ENCODE data around the gene ARHGDIA.
"Not testable (repeated sequence)": the region's sequence is repeated elsewhere in the genome, so short reads cannot be mapped to it uniquely, and the experiment has no call there.

ARHGDIA gene

DNA sequence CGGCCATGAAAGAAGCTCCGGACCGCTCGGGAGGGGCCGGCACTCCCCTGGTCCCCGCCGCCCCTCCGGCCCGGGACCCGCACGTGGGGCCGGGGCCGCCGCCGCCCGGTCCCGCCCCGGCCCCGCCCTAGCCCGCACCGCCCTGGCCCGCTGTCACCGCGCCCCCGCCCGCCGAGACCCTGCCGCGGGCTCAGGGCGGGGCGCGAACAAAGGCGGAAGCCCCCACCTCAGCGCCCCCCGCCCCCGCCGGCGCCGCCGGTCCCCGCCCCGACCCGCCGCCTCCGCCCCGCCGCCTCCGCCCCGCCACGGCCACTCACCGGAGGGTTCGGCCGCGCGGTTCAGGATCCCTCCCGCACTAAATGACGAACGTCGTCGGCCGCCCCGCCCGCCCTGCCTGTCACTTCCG, at the start of gene ARHGDIA:
ARHGDIA (minus strand) TSS at position 357 of the 406 bp plus-strand sequence. CDS start 1,407 bp downstream, outside the sequence.
- no peak for DNase-seq (ENCODE audit: extremely low spot score, insufficient read length, low read depth)

GRCh38 chr17:81918832-81919545, 47.9 kb upstream of the ARHGDIA start:
- DNase-seq (ENCODE audit: extremely low spot score, insufficient read length, low read depth), result no peak
- FAIRE-seq, result no peak

More for the DNA sequence above, at the start of gene ARHGDIA:
- no peak for FAIRE-seq

DNA sequence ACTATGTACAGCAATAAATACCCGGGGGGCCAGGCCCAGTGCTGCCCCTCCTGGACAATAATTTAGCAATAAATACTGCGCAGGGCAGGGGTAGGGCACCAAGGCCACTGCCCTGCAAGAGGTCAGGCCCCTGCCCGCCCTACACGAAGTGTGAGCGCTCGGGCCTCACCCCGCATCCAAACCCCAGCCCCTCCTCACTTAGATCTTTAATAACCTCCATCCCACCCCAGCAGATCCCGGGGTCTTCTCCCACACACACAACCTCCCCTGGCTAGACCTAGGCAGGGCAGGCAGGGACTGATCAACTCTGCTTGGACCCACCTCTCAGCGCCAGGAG, 47.2 kb upstream of the ARHGDIA start:
- not testable (repeated sequence) for FAIRE-seq; DNase-seq (ENCODE audit: extremely low spot score, insufficient read length, low read depth)

- peak; percentile 59 for FAIRE-seq
- DNase-seq (ENCODE audit: extremely low spot score, insufficient read length, low read depth), result peak; percentile 99
These were observed 46.6 kb upstream of the ARHGDIA start, which contains the start of gene SIRT7 for GRCh38 chr17:81917565-81918332. Gene SIRT7 (minus strand): TSS chr17:81918176. CDS start chr17:81918131, 45 bp downstream.

- no peak for FAIRE-seq
These were observed 45.3 kb upstream of the ARHGDIA start for GRCh38 chr17:81916234-81917001.

DNA sequence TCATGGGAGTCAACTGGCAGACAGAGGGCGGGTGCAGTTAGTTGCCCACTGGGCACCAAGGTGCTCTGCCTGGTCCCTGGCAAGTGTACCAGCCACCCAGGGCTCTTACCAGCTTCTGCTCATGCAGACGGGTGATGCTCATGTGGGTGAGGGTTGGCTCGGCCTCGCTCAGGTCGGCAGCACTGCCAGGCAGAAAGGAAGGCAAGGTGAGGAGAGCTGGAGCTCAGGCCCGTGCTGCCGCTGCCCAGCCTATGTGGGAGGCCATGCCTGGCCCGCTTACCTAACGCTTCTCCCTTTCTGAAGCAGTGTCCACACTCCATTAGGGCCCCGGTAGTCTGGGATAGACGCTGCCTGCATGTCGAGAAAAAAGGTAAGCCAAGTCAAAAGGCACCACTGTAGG, 44.2 kb upstream of the ARHGDIA start:
- DNase-seq (ENCODE audit: extremely low spot score, insufficient read length, low read depth) (no peak), FAIRE-seq (no peak)

More at GRCh38 chr17:81916234-81917001, 45.3 kb upstream of the ARHGDIA start:
- no peak for DNase-seq (ENCODE audit: extremely low spot score, insufficient read length, low read depth)

DNA sequence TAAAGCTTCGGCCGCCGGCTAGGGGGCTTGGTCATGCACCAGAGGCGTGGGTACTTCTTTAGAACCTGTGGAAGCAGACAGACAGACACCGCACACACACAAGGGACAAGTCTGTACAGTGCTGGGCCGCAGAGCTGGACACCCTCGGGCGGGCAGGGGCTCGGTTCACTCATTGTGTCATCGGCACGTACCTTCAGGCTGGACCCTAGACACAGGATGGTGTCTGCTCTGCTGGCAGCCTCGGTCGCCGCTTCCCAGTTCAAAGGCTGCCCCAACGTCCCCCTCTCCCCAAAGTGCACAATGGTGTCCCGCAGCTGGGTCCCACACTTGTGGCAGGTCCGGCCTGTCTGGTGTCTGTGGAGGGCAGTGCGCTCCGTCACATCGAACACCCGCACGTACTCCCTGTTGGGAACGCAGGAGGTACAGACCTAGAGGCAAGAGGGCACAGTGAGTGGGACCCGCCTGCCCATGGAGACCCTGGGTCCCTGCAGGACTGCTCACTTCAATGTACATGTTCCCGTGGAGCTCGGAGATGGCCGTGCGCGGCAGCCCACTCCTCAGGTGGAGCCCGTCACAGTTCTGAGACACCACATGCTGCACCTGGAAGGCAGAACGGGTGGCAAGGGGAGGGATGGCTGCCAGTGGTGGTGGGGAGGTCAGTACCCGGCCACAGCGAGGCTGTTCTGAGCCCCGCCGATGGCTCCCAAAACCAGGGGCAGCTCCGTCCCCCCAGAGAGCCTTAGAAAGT, 43.1 kb upstream of the ARHGDIA start:
- DNase-seq (ENCODE audit: extremely low spot score, insufficient read length, low read depth) (no peak), FAIRE-seq (no peak)

DNA sequence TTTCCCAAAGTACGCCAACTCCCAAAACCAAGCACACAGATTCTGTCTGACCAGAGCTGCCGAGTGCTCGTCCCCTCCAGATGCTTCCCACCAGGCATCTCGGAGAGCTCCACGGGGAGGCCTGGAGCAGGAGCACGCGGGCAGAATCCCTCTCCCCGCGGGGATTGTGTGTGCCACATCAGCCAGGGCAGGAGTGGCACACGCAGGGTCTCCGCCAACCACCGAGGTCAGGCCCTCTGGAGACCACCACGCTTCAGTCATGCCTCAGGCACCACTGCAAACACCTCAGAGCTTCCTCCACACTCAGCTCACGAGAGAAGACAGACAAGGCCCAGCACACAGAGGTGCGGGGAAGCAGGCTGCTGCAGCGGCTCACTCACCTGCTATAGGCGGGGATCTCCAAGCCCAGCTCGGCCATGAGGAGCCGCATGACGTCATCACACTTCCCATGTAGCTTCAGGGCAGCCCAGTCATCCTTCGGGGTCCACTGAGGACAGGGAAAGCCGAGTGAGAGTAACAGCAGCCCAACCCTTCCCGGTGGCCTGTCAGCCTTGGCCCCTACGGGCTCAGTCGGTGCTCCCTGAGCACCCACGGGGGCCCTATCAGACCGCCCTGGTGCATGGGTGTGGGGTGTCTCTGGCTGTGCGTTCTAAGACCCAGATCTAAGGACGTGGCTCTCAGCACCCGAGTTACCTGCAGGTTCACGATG, 42.4 kb upstream of the ARHGDIA start:
- FAIRE-seq (no peak), DNase-seq (ENCODE audit: extremely low spot score, insufficient read length, low read depth) (no peak)

DNA sequence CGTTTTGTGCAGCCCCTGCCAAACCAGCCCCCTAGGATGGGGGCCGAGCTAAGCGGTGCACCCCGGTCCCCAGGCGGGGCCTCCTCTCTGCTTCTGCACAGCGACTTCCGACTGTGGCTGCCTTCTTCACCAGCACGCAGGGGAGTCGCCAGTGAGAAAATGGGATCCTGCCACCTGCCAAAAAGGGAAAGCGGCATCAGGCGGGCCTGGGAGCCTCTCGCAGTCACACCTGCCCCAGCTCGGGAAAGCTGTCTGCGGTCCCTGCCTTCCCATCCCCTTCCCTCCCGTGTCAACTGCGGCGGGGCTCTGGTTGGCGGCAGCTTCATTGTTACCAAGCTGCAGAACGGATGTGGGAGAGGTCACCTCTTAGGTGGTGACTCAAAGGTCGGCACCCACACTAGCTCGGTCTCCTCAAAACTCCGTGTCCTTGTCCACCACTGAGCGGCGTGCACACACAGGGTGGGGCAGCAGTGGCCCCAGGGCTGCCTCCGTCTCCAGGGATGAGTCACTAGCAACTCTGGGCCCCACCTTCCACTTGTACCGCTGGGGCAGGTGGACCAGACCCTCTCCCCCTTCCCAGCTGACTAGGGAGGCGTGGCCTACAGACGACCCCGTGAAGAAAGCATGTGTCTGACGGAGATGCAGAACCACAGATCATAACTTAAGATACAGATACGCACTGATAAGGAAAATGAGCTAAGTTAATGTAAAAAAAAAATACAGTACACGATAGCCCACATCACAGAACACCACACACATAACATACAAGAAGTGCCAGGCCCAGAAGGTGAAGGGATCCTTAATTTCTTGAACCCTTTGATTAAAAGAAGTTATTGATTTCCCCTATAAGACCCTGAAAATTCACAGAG, 41.5 kb upstream of the ARHGDIA start:
- no peak for FAIRE-seq
- DNase-seq (ENCODE audit: extremely low spot score, insufficient read length, low read depth), result no peak

- no peak for DNase-seq (ENCODE audit: extremely low spot score, insufficient read length, low read depth)
- FAIRE-seq, result no peak
These were observed 40.8 kb upstream of the ARHGDIA start for GRCh38 chr17:81911969-81912368.

- peak; percentile 74 for FAIRE-seq
- peak; percentile 99 for DNase-seq (ENCODE audit: extremely low spot score, insufficient read length, low read depth)
These were observed 40.3 kb upstream of the ARHGDIA start, which contains the start of gene PCYT2 for GRCh38 chr17:81911277-81911961. Gene PCYT2 (minus strand): TSS chr17:81911399. CDS start chr17:81911355, 44 bp downstream.

GRCh38 chr17:81910840-81911276, 39.7 kb upstream of the ARHGDIA start:
- no peak for FAIRE-seq

DNA sequence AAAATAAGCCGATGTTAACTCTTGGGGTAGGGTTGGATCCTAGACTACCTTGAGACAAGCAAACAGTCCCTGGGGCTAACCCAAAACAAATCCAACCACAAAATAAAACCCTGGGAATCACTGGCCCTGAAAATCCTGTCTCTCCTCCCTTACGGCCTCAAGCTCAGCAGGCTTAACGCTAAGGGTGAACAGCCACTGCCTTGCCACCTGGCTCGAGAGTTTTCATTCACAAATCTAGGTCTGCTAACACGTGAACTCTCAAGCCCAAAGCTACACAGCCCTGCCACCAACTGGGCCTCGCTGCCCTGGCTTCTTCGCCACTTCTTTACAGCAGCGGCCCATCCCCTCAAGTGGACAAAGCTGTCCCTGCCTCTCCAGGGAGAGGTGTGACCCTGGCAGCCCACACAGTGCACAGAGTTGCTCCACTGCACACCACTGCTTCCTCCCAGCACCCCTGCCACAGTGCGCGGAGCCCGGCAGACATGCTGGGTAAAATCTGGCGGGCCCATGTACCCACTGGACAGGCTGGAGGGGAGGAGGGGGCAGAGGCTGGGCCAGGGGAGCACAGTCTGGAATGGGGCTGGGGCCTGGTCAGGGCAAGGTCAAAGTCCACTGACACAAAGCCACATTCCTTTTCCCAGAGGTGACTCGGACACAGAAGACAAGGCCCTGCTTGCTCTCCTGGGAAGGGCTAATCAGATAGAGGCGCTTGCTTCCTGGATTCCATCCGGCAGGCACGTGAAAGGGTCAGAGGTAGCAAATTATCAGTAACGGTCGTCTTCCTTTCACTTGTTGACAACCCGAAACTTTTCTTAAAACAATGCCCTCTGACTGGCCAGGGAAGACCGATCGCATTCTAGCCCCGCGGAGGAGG, 39.1 kb upstream of the ARHGDIA start:
- no peak for FAIRE-seq
- no peak for DNase-seq (ENCODE audit: extremely low spot score, insufficient read length, low read depth)

More at GRCh38 chr17:81910840-81911276, 39.7 kb upstream of the ARHGDIA start:
- no peak for DNase-seq (ENCODE audit: extremely low spot score, insufficient read length, low read depth)

- FAIRE-seq (no peak), DNase-seq (ENCODE audit: extremely low spot score, insufficient read length, low read depth) (no peak)
These were observed 38.1 kb upstream of the ARHGDIA start for GRCh38 chr17:81909231-81909630.

- DNase-seq (ENCODE audit: extremely low spot score, insufficient read length, low read depth) (no peak), FAIRE-seq (no peak)
These were observed 37.7 kb upstream of the ARHGDIA start for GRCh38 chr17:81908793-81909192.
